ENCODE results near the gene SPATA17. TPM values are rescaled to one million over a fixed set of nuclear protein-coding genes. Genes with fewer than 3 reads are reported as not detected.
A peak's percentile ranks its signal among the peaks of the same experiment; 100 is the strongest.

SPATA17 gene
- total RNA-seq, 1 experiment from 2014 or later = 3.0 TPM

GRCh38 chr1:217910791-217911320, 279.7 kb downstream of the SPATA17 start:
- CTCF ChIA-PET = no interaction called here
- H3K4me3 Mint-ChIP-seq (ENCODE audit: low read depth, unreplicated experiment) = no peak overlapping the region
- no peaks in the 10 kb centered on the region for H3K4me1 Mint-ChIP-seq (ENCODE audit: low read depth, unreplicated experiment)
- H3K27ac Mint-ChIP-seq (ENCODE audit: unreplicated experiment) = no peak overlapping the region
- BruUV-seq (replicated peaks) = no TSS peak
- TF ChIP-seq CTCF (IDR thresholded peaks at IDR 0.05; ENCODE audit: unreplicated experiment) = no peak
- no peak for DNase-seq
- no peaks in the 10 kb centered on the region for H3K36me3 Mint-ChIP-seq (ENCODE audit: insufficient read depth, unreplicated experiment)
- peaks cover 23% of the 10 kb centered on the region for H3K27me3 Mint-ChIP-seq (ENCODE audit: unreplicated experiment)
- H3K9me3 Mint-ChIP-seq (ENCODE audit: low read depth, unreplicated experiment) = no peaks in the 10 kb centered on the region
- intact Hi-C loops (cut with micrococcal nuclease; ENCODE audit: unreplicated experiment) = no loop called here

- H3K36me3 Mint-ChIP-seq (ENCODE audit: insufficient read depth, unreplicated experiment) = no peaks in the 10 kb centered on the region
- H3K9me3 Mint-ChIP-seq (ENCODE audit: low read depth, unreplicated experiment) = no peaks in the 10 kb centered on the region
- no peak for TF ChIP-seq CTCF (IDR thresholded peaks at IDR 0.05; ENCODE audit: unreplicated experiment)
- no peak overlapping the region for H3K4me3 Mint-ChIP-seq (ENCODE audit: low read depth, unreplicated experiment)
- CTCF ChIA-PET = no interaction called here
- H3K27ac Mint-ChIP-seq (ENCODE audit: unreplicated experiment) = no peak overlapping the region
- peak; percentile 14 for DNase-seq
- BruUV-seq (replicated peaks) = no TSS peak
- intact Hi-C loops (cut with micrococcal nuclease; ENCODE audit: unreplicated experiment) = no loop called here
- H3K4me1 Mint-ChIP-seq (ENCODE audit: low read depth, unreplicated experiment) = no peaks in the 10 kb centered on the region
- H3K27me3 Mint-ChIP-seq (ENCODE audit: unreplicated experiment) = peaks cover 23% of the 10 kb centered on the region
Observed at GRCh38 chr1:217911908-217912307, 280.8 kb downstream of the SPATA17 start.

- no peak for TF ChIP-seq CTCF (IDR thresholded peaks at IDR 0.05; ENCODE audit: unreplicated experiment)
- H3K27me3 Mint-ChIP-seq (ENCODE audit: unreplicated experiment) = peaks cover 59% of the 10 kb centered on the region
- no peak overlapping the region for H3K4me3 Mint-ChIP-seq (ENCODE audit: low read depth, unreplicated experiment)
- DNase-seq = no peak
- CTCF ChIA-PET = no interaction called here
- BruUV-seq (replicated peaks) = no TSS peak
- intact Hi-C loops (cut with micrococcal nuclease; ENCODE audit: unreplicated experiment) = no loop called here
- H3K4me1 Mint-ChIP-seq (ENCODE audit: low read depth, unreplicated experiment) = no peaks in the 10 kb centered on the region
- no peaks in the 10 kb centered on the region for H3K9me3 Mint-ChIP-seq (ENCODE audit: low read depth, unreplicated experiment)
- no peak overlapping the region for H3K27ac Mint-ChIP-seq (ENCODE audit: unreplicated experiment)
- no peaks in the 10 kb centered on the region for H3K36me3 Mint-ChIP-seq (ENCODE audit: insufficient read depth, unreplicated experiment)
Observed at GRCh38 chr1:217917281-217917887, 286.2 kb downstream of the SPATA17 start.

GRCh38 chr1:217919683-217920388, 288.7 kb downstream of the SPATA17 start:
- Mint-ChIP-seq H3K27me3 (ENCODE audit: unreplicated experiment) (peaks cover 58% of the 10 kb centered on the region), H3K27ac (ENCODE audit: unreplicated experiment) (no peak overlapping the region), H3K9me3 (ENCODE audit: low read depth, unreplicated experiment) (no peaks in the 10 kb centered on the region), H3K36me3 (ENCODE audit: insufficient read depth, unreplicated experiment) (no peaks in the 10 kb centered on the region), H3K4me3 (ENCODE audit: low read depth, unreplicated experiment) (no peak overlapping the region), H3K4me1 (ENCODE audit: low read depth, unreplicated experiment) (no peaks in the 10 kb centered on the region)
- CTCF ChIA-PET = no interaction called here
- intact Hi-C loops (cut with micrococcal nuclease; ENCODE audit: unreplicated experiment) = no loop called here
- TF ChIP-seq CTCF (IDR thresholded peaks at IDR 0.05; ENCODE audit: unreplicated experiment) = no peak
- DNase-seq = no peak
- no TSS peak for BruUV-seq (replicated peaks)

Other genes starting within 250 kb of the SPATA17 start
- gene GPATCH2, start 254 bp upstream of the SPATA17 start, total RNA-seq (2022) = 21.1 and 22.4 TPM in 2 replicates

Data from Calu3 (cell line).